HG02943 (cell line): Measurements from ENCODE around the gene SCARB1.

ENCODE experiments used
- ATAC-seq: cut with Tn5 transposase; IDR thresholded peaks from one replicate; pipeline ENCODE4 v1.9.1; 2021; ENCODE audit warnings: mild to moderate bottlenecking, low read depth, moderate library complexity; ENCODE audit not compliant: unreplicated experiment

Gene SCARB1

GRCh38 chr12:124751654-124752355, 111.9 kb downstream of the SCARB1 start:
- no peak for ATAC-seq

DNA sequence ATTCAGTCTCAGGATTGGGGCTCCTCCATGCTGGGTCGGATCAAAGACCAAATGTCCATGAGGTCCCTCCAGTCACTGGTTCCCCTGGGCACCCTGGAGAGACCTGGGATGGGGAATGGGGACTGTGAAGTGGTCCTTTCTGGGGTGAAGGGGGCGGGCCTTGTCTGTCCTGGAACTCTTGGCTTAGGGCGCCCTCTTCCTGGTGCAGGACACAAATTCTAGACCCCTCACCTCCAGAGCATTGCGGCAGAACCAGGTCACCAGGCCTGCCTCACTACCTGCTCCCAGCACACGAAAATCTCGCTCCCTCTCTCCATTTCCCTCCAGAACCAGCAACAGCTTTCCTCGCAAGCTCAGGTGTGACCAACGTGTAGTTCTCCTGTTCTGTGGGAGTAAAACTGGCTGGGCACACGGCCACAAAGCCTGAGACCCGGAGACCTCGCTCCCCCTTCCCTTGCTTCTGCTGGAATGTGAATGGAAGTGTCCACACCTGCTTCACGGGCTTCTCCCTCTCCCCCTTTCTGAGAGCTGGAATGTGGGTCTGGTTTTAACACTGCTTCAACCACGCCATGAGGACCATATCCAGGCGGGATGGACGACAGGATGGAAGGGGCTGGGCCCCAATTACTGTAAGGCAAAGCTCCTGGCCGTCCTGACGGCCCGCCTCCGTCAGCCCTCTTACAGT, 112.7 kb downstream of the SCARB1 start:
- ATAC-seq = no peak

DNA sequence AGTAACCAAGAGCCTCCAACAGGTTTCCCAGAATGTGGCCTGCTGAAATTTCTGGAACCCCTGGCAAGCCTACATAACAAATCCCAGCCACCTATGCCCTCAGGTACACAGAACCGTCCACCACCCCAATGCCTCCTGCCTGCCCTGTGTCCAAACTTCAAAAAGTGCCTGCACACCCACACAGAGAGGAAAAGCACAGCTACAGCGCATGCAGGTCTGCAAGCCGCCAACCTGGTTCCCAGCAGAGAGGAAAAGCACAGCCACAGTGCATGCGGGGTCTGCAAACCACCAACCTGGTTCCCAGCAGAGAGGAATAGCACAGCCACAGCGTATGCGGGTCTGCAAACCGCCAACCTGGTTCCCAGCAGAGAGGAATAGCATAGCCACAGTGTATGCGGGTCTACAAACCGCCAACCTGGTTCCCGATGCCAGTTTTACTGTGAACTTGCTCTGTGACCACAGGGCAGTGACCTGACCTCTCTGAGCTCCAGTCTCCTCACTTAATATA, 113.5 kb downstream of the SCARB1 start:
- ATAC-seq = no peak

DNA sequence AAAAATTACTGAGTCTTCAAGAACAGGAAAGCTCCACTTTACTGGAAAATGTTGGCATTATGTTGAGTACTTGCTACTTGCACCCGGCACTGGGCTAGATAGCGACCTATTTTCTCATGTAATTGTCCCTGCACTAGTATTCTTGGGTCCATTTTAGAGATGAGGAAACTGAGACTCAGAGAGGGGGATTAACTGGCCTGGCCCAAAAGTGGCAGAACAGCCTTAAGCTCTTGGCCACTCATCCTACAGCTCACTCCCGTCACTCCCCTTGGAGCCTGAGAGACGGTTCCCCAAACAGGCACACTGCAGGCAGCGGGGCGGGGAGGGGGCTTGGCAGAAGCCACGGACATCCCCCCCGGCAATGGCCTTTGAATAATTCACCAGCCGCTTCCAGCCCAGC, 113.9 kb downstream of the SCARB1 start:
- no peak for ATAC-seq

- no peak for ATAC-seq
These were observed 116.1 kb downstream of the SCARB1 start for GRCh38 chr12:124747426-124748161.

DNA sequence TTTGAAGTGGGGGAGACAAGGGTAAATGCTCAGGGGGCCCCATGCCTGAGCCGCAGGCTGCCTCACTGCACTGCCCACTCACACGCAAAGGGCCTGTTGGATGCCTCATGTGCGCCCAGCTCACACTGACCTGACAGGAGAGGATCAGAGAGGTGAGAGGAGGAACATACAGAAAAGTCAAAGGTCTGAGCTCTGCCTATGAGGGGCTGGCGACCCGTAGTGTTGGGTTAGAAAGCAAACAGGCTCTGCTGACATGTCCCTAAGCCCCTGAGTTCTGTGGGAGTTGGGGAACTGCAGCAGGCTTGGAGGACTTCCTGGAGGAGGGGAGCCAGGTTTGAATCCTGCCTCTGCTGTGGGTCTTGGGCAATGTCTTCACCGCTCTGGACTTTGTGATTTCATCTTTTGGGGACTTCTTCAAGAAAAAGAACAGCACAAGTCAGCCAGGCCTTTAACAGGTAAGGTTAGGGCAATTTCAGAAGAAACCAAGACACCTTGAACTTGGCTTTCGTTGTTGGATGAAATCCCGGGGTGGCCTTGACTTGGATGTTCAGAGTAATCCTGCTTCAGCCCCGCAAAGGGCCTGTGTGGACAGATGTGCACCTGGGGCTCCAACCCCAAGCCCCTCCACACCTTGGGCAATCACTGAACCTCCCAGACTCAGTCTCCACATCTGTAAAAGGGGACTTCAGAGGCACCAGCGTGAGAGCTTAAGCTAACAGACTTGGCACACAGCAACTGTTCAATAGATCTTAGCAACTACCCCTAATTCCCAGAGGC, 116.8 kb downstream of the SCARB1 start:
- ATAC-seq = no peak

GRCh38 chr12:124745891-124746570, 117.6 kb downstream of the SCARB1 start:
- ATAC-seq = no peak

DNA sequence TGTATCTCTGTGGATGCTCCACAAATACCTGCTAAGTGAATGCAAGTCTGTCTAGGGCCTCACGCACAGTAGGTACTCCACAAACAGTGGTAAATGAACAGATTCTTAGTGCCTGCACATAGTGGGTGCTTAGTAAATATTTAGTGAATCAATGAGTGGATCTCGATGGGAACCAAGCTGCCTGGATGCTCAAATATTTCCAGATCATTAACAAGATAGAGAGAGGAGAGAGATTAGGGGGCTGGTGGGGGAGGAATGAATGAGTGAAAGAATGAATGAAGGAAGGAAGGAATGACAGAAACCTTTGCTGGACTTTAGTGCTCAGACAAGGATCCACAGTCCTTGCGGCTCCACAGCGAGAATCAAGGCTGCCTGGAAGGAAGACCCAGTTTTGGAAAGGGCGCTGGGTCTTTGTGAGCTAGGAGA, 118.2 kb downstream of the SCARB1 start:
- ATAC-seq = no peak

DNA sequence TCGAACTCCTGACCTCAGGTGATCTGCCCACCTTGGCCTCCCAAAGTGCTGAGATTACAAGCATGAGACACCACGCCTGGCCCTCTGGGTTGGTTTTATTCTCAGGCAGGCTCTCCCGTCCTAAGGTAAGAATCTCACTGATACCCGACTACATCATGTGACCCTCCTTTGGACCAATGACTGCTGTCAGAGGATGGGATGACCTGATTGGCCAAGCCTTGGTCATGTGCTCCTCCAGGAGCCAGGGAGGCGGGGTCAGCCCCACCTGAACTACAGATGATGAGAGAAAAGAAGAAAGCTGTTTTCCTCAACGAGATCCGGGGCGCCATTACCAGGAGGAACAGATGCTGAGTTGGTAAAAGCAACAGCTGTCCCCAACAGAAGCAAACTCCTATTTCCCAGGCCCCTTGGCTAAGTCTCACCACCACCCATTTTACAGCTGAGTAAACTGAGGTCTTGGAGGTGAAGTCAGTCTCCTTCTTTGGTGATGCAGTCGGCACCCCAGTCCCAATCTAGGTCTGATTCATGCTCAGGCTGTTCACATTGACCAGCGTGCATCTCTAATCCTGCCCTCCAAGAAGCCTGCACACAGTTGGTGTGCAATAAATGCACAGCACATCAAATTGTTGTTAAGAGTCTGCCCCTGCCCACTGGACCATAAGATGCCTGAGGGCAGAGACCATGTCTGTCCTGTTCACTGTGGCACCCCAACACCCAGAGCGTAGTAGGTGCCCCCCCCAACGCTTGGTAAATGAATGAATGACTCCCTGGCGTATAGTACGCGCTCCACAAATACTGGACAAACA, 118.8 kb downstream of the SCARB1 start:
- no peak for ATAC-seq

DNA sequence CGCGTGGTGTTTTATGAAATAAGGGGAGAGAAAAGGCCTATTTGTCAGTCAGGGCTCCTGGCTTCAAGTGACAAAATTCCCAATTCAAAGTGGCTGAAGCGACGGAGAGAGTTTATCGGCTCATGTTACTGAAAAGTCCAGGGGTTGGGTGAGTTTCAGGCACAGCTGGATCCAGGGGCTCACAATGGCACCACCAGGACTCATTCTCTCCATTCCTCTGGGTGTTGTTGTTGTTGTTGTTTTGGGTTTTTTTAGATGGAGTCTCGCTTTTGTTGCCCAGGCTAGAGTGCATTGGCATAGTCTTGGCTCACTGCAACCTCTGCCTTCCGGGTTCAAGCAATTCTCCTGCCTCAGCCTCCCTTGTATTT, 119.4 kb downstream of the SCARB1 start:
- no peak for ATAC-seq

DNA sequence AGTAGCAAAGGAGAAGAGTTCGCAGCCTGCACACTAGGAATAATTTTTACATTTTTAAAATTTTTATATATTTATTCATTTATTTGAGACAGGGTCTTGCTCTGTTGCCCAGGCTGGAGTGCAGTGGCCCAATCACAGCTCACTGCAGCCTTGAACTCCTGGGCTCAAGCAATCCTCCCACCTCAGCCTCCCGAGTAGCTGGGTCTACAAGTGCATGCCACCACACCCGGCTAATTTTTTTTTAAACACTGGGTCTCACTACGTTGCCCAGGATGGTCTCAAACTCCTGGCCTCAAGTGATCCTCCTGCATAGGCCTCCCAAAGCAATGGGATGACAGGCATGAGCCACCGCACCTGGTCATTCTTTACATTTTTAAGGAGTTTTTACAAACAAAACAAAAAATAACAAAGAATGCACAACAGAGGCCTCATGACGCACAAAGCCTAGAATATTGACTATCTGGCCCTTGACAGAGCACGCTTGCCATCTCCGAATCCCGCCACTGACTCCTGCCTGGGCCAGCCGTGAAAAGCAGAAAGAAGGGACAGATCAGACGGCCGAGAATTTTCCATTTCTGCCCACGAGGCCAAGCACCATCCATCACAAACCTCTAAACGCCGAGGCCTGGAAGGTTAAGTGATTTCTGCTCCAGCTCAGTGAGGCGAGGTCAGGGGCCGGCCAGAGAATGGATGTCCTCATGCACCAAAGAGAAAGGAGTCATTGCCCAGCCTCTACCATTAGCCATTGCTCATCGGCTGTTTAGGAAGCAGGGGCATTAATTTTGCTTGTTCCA, 120.0 kb downstream of the SCARB1 start:
- no peak for ATAC-seq

DNA sequence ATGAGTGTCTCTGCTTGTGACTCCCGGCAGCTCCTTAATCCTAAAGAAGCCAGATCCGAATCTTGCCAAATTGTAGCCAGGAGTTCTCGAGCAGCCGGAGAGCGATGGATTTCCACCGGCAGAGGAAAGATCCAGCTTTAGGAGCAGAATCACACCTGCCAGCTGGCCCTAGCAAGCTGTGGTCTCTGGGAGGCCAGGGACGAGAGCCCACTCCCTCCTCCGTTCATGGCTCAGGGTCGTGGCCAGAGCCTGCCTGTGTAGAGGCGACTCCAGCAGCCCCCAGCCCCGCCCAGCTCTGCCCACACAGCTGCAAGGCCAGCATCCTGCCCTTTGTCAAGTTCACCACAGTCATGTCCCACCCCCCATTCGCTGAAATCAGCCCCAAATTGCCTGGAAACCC, 121.0 kb downstream of the SCARB1 start:
- ATAC-seq = no peak

DNA sequence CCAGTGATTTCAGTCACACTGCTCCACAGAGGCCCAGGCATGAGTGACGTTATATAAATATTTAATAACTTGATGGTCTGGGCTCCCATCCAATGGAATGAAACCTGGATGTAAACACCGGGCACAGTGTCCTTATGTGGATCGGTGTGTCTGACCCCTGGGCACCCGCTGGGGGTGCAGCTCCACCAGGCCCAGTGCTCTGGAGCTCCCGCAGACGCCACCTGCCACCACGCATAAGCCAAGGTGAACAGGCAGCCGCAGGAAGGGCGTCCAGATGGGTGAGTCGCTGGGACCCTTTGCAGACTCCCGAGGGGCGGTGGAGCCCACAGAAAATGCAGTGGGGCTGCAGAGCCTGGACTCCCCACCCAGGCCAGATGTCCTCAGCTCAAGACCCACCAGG, 121.6 kb downstream of the SCARB1 start:
- no peak for ATAC-seq

DNA sequence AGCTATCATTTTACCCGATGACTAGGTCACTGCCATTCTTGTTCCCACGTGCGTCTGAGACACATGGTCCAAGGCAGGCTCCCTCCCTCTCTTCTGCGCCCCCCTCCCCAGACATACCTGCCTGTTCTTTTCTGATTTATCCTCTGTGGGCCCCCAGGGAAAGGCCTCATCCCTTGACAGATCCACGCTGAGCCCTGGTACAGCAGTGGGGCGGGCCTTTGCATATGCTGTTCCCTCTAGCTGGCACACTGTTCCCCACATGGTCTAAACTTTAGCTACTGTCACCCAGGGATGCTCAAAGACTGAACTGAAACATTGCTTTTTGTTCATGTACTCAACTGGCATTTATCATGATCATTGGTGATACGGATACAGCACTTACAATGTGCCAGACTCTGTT, 122.5 kb downstream of the SCARB1 start:
- ATAC-seq = no peak

DNA sequence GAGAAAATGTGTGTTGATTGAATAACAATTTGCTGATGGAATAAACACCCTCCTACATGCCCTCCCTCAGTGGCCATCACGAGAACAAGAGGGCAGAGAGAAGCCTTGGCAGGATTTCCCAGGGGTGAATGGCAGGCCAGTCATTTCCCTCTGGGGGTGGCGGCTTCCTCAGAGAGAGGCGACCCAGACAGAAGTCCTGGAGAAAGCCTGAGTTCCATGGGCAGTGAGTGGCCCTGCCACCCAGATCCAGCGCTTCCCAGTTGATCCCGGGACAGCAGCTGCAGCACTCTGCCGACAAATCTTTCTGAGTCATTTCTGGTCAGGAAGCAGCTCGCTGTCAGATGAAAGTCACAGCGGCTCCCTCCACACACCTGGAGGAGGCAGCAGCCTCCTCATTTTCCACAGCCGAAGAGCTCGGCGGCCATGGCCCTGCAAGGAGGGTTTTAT, 123.0 kb downstream of the SCARB1 start:
- no peak for ATAC-seq

DNA sequence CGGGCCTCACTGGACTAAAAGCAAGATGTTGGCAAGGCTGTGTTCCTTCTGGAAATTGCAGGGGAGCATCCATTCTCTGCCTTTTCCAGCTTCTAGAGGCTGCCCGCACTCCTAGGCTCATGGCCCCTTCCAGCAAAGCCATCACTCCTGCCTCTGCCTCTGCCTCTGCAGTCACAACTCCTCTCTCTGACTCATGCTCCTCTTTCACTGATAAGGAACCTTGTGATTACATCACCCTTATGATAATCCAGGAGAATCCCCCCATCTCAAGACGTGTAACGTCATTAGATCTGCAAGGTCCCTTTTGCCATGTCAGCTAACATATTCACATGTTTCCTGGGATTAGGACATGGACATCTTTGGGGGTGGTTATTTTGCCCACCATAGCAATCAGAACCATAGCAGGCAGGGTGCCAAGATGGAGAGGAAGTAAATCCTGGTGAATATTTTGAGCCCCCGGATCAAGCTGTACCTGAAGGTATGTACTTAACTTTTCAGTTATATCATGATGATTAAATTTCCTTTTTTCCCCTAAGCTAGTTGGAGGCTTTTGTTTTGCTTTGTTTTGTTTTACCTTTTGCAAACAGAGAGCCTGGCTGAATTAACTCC, 123.6 kb downstream of the SCARB1 start:
- ATAC-seq = no peak

DNA sequence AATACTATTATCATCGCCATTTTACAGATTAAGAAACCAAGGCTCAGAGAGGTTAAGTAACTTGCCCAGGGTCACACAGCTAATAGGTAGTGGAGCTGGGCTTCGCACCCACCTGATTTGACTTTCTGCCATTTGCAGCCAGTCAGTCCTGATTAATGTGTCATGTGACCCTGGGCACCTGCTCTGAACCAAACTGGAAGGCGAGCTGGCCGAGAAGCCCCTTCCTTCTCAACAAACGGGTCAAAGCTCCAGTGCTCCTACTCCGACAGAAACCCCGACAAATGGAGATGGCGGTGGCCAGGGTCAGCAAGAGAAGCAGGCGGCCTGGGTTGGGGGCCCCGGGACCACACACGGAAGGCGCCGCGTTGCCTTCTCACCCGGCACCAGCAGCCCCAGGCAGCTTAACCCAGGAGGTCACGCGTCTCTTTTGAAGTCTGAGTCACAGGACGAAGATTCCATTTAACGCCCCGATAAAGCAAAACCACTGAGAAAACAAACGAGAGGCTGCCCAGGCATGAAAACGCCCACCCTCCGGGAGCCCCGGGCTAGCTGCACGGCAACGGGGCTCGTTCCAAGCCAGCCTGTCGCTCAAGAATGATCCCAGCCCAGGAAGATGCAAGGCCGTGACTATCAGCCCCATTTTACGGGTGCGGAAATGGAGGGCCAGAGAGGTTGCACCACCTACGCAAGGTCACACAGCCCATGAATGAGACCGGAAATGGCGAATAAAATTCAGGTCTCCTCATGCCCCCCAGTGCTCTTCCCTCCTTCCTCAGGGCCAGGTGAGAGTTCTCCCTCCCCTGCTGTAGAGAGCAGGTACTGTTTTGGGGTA, 124.8 kb downstream of the SCARB1 start:
- ATAC-seq = no peak
